Cardiac fibroblast (primary cell): ENCODE measurements around the gene KDM2A.

ENCODE experiments used
- DNase-seq, 2 donors: peaks; one replicate each; pipeline versions ENCODE4 v3.0.0 to v3.0.0-alpha.2; 2010; ENCODE audit warnings: low read depth in 2 of 2
- H3K4me3 ChIP-seq, 2 donors: replicated peaks in 1 of 2; 1 replicate in 1 of 2; 2 replicates in 1 of 2; pipeline ENCODE4 v1.5.1; 2011; ENCODE audit warnings: low read depth in 2 of 2, low read length in 2 of 2, mild to moderate bottlenecking in 2 of 2, moderate library complexity in 1 of 2
- TF ChIP-seq, protein P1 (sequence below): IDR thresholded peaks from one replicate; pipeline ENCODE4 v1.5.1; 2011; ENCODE audit warnings: low read depth, mild to moderate bottlenecking, low read length, inconsistent platforms

The KDM2A gene

DNA sequence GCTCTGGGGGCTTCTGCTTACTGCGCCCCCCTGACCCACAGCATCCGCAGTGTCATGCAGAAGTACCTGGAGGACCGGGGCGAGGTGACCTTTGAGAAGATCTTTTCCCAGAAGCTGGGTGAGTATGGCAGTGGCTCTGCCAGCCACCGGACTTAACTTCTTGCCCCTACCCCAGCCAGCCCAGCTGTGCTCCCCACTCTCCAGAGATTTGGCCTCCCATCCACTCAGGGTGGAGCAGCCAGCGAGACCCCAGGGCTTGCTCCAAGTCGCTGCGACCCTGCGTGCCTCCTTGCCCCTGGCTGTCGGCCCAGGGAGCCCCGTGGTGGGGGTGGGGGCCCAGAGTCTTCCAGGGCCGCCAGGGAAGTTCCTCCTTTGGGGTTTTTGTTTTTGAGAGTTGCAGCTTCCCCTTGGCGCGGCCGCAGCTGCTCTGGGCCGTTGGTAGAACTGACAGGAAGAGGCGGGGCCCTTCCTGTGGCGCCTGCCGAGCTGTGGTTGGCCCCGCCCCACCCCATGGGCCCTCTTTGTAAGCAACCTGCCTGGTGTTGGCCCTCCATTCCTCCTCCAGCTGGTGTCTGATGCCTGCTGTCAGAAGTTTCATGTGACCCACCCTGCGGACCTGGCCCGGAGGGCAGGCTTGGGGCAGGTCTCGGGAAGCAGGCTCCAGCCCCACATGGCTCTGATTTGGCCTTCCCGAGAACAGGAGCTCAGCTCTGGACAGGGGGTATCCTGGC, 158.3 kb downstream of the KDM2A start:
- TF ChIP-seq, protein P1, sequence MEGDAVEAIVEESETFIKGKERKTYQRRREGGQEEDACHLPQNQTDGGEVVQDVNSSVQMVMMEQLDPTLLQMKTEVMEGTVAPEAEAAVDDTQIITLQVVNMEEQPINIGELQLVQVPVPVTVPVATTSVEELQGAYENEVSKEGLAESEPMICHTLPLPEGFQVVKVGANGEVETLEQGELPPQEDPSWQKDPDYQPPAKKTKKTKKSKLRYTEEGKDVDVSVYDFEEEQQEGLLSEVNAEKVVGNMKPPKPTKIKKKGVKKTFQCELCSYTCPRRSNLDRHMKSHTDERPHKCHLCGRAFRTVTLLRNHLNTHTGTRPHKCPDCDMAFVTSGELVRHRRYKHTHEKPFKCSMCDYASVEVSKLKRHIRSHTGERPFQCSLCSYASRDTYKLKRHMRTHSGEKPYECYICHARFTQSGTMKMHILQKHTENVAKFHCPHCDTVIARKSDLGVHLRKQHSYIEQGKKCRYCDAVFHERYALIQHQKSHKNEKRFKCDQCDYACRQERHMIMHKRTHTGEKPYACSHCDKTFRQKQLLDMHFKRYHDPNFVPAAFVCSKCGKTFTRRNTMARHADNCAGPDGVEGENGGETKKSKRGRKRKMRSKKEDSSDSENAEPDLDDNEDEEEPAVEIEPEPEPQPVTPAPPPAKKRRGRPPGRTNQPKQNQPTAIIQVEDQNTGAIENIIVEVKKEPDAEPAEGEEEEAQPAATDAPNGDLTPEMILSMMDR, result no peak
- peak; percentile 80 to 91 for DNase-seq
- peak overlapping the region; percentile 23 to 46 for H3K4me3 ChIP-seq

DNA sequence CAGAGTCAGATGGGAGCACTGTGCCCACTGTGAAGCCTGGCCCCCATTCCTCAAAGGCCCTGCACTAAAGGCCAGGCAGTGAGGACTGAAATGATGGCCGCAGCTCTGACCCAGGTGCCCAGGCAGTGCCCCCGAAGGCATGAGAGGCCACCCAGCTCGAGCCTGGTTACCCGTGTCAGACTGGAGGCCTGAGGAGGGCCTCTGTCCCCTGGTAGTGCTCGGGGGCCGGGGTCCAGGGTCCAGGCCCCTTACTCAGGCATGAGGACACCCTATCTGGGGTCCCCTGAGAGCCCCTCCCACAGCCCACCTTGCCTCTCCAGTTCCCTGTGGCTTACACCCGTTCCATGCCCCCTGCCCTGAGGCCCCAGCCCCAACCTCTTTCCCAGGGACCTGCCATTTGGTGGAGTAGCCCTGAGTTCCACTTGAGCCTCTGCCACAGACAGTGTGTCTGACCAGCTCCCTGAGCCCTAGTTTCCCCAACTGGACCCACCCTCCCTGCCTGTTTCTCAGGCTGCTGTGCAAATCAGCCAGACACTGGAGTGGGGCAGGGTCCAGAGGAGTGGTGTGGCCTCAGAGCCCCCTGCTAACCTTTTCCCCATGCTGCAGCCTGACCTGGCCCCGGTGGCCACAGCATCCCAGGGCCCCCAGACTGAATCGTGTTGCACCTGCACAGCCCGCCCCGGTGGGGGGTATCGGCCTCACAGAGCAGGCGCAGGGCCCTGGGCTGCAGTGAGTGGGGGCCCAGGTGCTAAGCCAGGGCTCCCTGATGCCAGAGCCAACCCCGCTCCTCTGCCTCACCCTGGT, 159.3 kb downstream of the KDM2A start:
- no peak overlapping the region for H3K4me3 ChIP-seq
- TF ChIP-seq, protein P1, result no peak
- no peak for DNase-seq

DNA sequence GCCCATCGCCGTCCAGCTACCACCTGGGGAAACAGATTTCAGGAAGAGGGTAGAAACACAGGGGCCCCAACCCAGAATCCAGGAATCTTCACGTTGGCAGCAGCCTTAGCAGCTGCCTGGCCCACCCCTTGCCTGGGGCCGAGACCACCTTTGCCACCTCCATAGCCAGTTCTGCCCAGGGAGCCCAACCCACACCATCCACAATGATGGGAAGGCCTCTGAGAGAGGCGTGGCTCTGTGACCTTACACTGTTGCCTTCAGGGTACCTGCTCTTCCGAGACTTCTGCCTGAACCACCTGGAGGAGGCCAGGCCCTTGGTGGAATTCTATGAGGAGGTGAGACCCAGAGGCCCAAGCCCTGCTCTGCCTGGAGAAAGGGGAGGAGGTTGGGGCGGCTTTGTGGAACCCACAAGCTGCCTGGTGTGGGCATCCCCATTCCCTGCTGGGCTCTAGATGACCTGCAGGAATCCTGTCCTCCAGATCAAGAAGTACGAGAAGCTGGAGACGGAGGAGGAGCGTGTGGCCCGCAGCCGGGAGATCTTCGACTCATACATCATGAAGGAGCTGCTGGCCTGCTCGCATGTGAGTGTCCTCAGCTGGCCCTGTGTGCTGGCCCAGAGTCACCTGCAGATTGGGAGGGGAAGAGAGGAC, 160.0 kb downstream of the KDM2A start:
- DNase-seq, result no peak
- H3K4me3 ChIP-seq, result no peak overlapping the region
- TF ChIP-seq, protein P1, result no peak

DNA sequence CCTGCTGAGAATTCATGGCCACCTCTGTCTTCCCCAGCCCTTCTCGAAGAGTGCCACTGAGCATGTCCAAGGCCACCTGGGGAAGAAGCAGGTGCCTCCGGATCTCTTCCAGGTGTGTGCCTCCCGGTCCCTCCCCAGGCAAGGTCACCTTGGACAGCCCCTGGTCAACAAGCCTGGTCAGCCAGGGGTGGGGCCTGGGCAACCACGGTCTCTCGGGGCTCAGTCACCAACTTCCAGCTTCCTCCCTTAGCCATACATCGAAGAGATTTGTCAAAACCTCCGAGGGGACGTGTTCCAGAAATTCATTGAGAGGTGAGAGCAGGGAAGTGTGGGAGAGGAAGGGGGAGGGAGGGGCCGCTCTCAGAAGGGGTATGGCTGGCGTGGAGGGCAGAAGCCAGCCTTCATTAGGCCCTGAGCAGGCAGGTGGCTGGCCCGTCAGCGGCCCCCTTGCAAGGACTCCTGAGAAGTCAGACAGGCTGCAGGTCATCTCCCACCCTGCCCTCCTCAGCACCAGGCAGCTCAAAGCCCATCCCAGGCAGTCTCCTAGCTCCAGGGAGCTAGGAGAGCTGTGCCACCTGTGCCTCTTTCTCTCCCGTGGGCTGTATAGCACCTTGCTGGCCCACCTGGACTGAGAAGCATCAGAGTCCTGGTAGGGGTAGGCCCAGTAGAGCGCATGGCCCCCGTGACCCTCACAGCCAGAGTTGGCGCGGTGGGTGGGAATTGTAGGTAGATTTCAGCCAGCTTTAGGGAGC, 160.7 kb downstream of the KDM2A start:
- H3K4me3 ChIP-seq, result no peak overlapping the region
- TF ChIP-seq, protein P1, result no peak
- DNase-seq, result no peak

DNA sequence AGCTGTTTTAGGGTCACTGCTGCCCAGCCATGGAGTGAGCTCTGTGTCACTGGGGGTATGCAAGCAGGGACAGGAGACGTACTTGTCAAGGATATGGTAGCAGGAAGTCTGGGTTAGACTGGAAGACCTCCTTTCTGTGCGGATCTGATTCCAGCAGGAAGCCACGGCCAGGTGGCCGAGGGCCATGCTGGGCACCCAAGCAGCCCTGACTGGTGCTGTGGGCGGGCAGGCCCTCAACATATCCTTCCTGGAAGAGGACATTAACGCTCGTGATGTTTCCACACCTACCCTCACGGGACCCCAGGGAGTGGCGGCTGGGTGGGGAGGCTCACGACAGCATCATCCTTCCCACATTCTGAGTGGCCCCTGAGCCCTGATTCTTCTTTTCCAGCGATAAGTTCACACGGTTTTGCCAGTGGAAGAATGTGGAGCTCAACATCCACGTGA, 161.3 kb downstream of the KDM2A start:
- no peak overlapping the region for H3K4me3 ChIP-seq
- DNase-seq, result no peak
- TF ChIP-seq, protein P1, result no peak

DNA sequence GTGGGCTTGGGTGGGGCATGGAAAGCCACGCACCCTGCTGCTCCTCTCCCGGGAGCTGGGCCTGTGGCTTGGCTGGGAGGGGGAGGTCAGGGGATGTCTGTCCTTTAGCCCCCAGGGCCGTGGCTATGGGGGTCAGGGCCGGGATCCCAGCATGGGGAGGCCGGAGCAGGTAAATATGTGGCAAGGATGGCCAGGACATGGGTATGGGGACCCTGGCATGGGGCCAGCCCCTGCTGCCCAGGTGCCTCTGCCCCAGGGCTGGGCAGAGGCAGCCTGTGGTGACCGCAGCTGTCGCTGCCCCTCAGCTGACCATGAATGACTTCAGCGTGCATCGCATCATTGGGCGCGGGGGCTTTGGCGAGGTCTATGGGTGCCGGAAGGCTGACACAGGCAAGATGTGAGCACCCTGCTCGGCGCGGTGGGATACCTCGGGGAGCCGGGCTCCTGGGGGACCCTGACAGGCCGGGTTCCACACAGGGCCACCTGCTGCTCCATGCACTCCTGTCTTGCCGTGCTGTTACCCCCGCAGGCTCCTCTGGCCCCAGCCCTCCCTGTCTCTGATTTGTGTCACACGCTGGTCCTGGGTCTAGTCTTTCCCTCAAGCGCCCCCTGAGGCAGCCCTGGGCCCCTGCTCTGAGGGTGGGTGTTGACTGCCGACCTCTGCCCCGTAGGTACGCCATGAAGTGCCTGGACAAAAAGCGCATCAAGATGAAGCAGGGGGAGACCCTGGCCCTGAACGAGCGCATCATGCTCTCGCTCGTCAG, 161.9 kb downstream of the KDM2A start:
- H3K4me3 ChIP-seq, result no peak overlapping the region
- TF ChIP-seq, protein P1, result no peak
- no peak for DNase-seq
